HG02610 (cell line): ENCODE results near the gene SUB1.
A peak's percentile ranks its signal among the peaks of the same experiment; 100 is the strongest.
"Not testable (repeated sequence)": the region's sequence is repeated elsewhere in the genome, so short reads cannot be mapped to it uniquely, and the experiment has no call there.

Source experiments
- ATAC-seq: cut with Tn5 transposase; IDR thresholded peaks from one replicate; pipeline ENCODE4 v1.9.1; 2021; ENCODE audit warnings: mild to moderate bottlenecking, moderate library complexity; ENCODE audit not compliant: unreplicated experiment

Gene SUB1

DNA sequence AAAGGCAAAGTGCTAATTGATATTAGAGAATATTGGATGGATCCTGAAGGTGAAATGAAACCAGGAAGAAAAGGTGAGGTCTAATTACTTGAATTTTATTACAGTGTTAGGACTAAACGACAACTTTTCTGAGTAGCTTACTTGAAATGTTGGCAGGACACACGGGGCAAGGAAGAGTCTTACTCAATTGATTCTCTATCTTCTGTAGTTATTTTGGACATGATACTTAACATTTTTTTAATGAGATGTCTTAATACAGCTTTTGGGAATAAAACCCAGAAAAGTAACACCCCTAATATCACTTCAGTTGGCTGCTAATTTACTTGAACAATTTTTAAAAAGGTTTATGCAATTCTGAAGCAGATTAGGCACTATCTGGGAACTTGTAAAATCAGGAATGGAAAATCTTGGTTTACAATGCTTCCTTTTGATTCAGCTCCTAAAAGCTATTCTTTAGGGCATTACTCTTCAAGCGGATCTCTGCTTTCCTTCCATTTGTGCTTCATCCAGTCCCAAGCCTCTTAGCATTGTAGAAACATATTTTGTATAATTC is 13.7 kb downstream of the SUB1 start:
- no peak for ATAC-seq

DNA sequence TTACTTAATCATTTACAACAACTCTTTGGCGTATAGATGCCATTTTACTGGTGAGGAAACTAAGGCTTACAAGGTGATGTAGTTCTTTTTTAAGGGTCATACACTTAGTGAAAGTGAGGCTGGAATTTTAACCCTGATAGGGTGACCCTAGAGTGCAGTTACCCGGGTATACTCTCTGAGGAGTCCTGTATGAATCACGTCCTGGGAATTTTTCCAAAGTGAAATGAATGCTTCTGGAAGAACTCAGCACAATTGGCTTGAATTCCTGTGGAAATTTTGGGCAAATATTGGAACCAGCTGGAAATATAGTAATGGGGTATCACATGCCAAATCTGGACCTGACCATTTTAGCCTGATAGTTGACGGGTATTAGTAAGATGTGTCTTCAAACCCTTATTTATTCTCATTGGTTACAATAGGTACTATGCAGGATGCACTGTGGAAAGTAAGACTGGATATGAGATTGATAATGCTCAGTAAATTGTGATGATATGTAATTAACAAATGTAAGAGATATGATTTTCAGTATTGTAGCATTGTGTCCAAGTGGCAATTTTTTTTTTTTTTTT is 14.8 kb downstream of the SUB1 start:
- ATAC-seq = no peak

DNA sequence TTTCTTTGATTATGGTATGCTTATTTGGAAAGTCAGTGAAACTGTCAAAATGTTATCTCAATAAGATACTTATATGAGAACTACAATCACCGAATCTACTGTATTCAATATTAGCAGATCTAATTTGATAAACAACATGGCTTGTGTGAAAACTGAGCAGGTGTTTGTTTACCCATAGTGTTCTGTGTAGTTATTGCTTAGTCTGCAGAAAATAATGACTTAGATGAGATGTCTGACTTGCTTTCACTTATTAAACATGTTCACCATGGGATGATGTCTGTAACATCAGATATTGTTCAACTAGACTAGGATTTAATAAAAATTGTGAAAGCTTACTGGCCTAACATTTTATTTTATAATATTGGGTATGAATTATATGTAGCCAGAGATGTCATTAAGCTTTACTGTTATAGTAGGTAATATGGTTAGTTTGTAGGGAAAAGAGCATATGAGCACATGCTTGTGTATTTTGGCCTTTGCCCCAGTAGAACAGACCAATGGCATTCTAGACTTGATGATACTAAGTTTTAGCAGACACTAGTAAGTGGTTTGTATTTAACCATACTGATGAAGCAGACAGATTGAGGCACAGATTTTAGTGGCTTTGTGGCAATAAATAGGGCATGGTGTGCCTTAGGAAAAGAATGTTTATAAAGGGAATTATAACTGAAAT is 16.4 kb downstream of the SUB1 start:
- no peak for ATAC-seq

DNA sequence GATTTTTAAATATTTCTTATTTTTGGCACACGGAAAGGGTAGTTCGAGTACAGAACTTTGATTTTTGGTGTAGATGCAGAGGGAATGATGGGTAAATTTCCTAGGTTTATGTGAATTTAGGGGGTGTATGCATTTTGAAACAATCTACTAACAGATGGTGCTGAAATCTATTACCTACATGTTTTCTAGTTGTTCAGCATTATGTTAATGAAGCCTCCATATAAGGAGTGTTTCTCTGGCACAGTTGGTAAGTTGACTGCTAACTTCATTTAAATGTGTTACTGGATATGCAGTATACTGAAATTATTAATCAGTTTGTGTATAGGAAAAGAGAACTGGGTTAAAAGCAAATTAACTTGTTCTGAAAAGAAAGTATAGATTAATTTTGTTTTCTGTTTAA is 17.5 kb downstream of the SUB1 start:
- no peak for ATAC-seq

DNA sequence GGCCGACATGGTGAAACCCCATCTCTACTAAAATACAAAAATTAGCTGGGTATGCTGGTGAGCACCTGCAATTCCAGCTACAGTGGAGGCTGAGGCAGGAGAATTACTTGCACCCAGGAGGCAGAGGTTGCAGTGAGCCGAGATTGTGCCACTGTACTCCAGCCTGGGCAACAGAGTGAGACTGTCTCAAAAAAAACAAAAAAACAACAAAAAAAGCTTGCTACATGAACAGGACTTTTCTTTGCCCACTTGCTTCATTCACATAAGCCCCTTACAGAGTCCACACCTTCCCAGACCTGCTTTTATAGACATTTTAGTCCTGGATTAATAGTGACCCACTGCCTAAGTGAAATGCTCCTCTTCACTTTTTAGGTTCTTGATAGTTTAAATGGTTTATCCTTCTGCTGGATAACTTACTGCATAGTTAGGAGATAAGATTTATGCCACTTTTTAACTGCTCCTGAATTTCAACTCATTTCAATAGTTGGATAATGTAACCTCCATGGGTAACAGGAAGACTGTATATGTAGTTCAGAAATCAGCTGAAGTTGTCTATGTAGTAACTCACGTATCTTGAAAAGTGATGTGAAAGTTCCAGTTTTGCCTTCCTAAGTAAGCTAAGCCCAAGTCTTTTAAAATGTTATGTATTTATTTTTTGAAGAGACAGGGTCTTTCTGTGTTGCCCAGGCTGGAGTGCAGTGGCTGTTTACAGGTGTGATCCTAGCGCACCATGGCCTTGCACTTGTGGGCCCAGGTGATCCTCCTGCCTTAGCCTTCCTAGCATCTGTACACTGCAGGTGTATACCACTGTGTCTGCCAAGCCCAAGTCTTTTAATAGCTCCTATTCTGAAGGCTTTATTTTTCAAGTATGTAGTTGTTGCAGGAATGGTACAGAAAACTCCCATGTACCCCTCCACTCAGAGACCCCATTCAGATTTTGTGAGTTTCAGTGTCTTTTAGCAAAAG is 19.7 kb downstream of the SUB1 start:
- ATAC-seq = no peak

DNA sequence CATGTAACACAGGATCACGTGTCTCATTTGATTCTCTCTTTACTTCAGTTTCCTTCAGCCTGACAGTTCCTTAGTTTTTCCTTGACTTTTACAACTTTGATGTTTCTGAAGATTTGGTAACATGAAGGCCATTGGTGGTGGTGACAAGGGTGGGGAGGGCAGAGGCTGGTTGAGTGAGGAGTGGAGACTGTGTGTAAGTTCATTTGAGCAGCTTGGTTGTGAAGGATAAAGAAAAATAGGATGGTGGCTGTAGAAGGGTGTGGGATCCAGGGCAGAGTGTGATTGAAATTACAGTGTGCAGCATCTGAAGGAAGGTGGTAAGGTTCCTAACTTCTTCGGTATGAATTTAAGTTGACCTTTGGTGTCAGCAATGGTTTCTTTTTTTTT is 20.4 kb downstream of the SUB1 start:
- ATAC-seq = no peak

DNA sequence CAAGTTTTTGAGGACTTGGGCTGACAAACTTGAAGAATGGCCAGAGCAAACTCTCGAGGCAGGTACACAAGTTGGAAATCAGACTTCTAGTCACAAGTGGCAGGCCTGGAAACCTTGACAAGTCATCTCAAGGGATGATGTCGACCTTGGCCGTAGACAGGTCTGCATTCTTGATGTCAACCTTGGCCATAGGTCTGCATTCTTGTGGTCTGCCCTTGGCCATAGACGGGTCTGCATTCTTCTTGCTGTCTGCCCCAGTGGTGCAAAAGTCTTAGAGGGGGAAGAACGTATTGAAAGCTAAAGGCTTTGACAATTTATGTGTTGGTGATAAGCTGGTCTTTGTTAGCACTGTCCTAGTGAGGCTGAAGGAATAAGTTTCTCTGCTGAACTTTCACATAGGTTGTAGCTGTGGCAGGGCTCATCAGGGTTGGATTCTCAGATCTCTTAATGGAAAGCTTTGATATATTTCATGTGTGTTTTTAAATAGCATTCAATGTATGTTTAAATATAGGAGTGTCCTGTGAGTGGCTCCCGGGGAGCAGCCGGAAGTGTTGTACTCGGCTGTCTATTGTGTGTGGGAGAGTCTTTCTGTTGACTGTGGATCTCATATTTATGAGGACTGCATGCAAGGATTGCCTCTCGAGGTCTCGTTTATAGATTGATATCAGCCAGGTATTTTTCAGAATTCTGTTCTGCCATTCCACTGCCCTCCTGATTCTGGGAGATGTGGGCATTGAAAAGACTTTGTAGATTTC is 27.0 kb downstream of the SUB1 start:
- ATAC-seq = no peak

DNA sequence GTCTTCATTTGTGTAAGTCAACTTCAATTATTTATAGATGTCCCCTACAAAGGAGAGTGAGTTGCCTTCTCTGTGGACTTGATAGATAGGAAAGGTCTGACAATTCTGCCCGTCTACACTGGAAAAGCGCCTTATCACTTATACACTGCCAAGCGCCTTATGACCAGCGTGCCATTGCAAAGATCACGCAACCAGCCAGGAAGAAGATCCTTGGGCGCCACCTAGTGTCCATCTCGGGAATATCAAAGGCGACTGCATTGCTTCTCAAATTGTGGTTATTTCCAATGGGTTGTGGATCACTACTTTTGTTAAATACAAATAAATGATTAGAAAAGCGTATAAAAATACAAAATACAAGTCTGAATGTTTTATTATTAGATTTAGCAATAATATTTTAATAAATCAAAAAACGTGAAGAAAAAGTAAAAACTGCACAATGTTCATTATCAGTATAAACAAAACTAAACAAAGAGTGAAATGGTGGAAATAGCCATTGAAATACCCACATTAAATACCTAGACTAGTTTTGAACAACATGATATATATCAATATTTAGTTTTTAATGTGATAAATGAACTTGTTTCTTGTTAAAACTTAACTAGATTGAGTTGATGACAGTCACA is 27.8 kb downstream of the SUB1 start:
- ATAC-seq = peak; percentile 76

DNA sequence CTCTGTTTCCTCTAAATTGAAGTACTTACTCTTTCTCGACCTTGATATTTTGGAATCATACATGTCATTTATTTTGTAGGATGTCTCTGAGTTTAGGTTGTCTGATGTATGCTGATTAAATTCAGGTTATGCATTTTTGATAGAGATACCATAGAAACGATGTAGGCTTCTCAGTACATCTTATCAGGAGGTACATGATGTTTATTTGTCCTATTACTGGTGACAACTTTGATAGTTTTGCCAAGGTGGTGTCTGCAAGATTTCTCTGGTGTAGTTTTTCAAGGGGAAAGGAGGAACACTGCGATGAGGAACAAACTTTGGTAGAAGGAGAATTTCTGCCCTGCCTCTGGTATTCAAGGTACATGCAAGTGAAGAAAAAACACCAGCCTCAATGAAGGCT is 29.9 kb downstream of the SUB1 start:
- ATAC-seq = no peak

DNA sequence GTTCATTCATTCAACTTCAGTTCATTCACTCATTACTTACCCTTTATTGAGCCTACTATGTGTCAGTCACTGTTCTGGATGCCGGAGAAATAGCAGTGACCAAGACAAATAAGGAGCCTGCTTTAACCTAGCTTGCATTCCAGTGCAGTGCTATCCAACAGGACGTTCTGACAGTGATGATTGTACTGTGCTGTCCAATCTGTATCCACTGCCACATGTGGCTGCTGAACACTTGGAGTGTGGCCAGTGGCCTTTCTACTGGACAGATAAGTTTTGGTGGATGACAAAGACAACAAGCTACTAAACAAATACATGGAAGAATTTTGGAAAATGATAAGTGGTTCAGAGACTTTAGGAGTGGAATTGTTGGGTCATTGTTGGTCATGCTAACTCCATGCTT is 33.6 kb downstream of the SUB1 start:
- no peak for ATAC-seq

DNA sequence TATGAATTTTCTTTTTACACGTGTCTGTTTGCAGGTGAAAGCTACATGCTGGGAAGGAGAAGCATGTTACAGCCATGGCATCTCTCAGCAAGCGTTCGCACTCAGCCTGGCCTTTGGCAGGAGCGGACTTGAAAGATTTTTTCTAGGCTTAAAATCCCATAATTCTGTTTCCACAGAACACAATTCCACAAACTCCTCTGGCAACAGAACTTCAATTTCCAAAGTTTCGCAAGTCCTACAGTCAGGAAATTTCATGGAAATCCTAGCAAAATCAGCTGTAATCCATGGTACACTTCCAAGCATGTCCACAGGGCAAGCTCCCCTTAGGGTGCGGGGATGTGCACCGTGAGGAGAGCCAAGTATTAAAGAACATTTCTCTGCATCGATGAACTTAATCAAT is 35.9 kb downstream of the SUB1 start:
- ATAC-seq = no peak

DNA sequence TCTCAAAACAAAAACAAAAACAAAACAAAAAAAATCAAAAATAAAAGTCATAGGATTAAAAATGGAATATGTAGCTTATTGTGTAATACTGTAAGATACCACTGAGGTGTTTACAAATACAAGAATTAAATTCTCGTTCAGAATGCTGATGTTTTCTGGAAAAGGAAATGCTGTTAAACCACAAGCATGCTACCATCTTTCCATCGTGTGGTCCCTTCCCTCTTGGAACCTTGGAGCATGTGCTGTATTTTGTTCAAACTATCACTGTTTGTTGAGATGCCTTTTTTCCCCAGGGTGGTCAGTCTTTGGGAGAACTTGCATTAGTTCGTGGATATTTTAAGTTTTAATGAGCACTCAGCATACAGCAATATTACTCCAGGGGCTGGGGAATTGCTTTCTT is 39.7 kb downstream of the SUB1 start:
- no peak for ATAC-seq

DNA sequence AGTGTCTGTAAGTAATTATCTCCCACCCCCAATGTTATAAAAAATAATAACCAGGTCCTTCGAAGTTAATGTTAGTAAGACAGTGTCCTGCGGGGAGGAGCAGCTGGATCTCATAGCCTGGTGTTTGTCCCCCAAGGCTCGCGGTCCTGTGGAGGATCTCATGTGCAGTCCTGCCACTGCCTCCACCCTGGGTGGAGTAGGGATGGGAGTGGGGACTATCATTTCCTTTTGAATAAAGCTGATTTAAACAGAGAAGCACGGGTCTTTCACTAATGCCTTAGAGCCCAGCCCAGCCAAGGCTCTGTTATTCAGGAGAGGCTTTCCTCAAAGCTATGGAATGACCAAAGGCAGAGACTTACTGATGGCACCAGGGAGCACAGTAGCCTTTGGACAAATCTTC is 40.2 kb downstream of the SUB1 start:
- ATAC-seq = no peak

DNA sequence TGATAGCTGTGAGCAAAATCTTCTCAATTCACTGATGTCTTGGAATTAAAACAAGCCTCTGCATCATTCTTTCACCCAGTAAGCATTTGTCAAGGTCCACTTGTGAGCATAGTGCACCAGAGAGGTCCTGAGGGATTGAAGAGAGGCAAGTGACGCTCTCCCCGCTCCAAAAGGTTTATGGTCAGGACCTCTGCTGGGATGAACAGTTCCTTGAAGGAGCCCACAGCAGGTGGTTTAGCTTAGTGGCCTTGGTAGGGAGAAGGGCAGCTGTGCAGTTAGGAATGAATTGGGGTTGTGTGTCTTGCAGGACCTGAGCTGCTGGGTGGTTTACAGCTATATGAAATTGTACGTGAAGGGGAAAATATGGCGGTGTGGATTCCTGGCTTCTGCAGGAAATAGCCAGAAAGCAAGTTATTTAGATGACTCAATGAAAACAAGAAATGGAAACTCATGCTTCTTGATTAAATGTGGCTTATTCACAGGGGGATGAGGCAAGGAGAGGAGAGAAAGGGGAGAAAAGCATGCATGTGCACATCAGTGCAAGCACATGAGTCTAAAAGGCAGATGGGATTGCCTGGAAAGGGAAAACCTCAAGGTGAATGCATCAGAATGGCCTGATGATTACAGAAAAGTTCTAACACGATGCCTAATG is 42.0 kb downstream of the SUB1 start:
- no peak for ATAC-seq

DNA sequence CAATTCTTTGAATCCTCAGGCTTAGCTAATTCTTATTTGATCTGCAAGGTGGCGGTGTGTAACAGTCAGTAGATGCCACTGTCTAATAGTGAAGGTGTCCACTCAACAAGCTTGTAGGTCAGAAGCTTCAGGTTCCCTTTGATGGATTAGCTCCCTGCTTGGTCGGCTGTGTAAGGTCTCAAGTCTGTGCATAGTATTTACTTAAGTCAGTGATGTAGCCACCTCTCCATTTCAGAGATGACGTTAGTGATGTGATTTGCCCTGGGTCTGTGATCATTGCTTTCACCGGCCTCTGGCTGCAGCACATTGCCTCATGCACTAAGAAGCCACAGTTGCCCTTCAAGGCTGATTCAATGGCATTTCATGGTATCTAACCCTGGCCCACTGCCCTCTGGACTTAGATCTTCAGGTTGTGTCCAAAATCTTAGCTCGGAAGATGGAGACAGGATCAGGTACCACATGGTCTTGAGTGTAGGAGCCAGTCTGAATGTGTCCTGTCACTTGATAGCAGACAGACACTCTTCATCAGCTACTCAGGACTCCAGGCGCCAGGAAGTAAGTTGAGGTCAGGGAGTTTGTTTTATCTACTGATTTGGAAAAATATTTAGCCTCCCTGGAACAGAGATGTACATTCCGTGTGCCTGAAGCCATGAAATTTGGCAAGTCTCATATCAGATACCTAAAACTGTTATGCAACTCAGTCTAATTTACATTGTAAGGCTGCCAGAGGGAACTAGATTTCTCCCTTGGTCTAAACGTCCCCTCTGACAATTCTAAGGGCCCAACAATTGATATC is 42.9 kb downstream of the SUB1 start:
- no peak for ATAC-seq

DNA sequence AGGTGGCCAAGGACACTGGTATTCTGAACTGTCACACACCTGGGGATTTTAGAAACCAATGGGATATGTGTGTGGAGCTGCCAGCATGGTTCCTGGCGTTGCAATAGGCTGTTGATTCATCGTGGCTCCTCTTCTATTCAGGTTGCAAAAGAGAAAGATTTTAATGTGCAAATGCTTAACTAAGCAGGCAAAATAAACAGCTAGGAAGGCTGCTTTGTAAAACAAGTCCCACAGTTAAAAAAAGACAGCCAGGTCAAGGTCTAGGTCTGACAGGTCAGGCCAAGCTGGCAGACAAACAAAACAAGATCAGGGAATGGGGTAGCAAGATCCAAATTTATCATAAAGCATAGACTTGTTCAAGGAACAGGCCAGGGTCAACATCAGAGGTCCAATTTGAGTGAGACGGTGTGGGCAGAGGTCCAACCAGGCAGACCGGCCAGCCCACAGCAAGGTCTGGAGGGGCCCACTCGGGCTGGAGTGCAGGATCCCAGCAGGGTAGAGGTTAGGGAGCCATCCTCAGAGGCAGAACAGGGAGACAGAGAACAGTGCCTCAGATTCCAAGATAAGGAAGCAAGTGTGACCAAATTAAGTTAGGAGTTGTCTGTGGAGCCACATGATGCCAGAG is 45.6 kb downstream of the SUB1 start:
- no peak for ATAC-seq

DNA sequence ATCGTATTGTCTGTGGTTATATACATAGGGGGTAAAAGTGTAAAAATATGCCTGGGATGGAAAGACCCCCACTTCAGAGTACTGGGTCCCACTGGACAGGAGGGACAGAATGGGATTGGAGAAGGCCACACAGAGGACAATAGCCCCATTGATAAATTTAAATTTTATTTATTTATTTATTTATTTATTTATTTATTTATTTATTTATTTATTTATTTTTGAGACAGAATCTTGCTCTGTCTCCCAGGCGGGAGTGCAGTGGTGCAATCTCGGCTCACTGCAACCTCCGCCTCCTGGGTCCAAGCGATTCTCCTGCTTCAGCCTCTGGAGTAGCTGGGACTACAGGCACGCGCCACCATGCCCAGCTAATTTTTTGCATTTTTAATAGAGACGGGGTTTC is 47.7 kb downstream of the SUB1 start:
- not testable (repeated sequence) for ATAC-seq

DNA sequence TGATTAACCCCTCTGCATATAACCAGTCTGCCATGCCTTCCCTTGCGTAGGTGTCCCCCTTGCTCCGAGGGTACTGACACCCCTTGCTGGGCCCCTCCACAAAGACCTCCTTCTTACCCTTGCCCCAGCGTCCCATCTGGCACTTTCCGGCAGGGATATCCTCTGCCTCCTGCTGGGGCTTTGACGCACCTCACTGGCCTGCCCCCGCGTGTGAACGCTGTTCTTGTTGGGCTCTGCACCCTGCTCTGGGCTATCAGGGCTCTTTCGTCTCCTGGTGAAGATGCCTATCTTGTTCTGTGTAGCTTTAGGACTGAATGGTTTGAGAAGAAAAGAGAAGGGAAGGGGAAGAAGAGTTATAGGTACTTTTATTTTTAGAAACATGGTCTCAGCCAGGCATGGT is 53.0 kb downstream of the SUB1 start:
- no peak for ATAC-seq

DNA sequence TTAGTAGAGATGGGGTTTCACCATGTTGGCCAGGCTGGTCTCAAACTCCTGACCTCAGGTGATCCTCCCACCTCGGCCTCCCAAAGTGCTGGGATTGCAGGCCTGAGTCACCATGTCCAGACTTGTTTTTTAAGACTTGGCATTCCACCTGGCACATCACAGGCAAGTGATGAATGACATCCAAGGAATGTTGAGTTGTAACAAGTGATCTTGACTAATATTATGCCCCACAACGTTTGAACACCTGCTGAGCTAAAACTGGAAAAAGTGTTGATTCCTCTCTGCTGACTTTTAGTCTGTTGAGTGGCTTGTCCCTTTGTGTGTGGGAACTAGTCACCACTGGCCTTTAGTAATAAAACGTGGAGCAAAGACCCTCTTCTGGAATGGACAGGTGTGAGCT is 54.6 kb downstream of the SUB1 start:
- no peak for ATAC-seq
